ENCODE results near the gene PCDH10. TPM values are rescaled to one million over a fixed set of nuclear protein-coding genes. Genes with fewer than 3 reads are reported as not detected.

PCDH10 gene
- total RNA-seq, 1 experiment from 2014 or later = not detected

GRCh38 chr4:133154725-133155124 is 5.6 kb downstream of the PCDH10 start:
- Histone ChIP-seq H3K4me3 (no peak overlapping the region), H3K9me3 (replicated peaks) (no peaks in the 10 kb centered on the region), H3K27ac (no peak overlapping the region), H3K4me1 (replicated peaks) (no peaks in the 10 kb centered on the region), H3K36me3 (no peaks in the 10 kb centered on the region), H3K27me3 (replicated peaks) (peaks cover 3% of the 10 kb centered on the region)
- DNase-seq (ENCODE audit: low read depth in 1 of 2, low spot score in 2 of 2) = no peak

GRCh38 chr4:133156096-133156495 is 7.0 kb downstream of the PCDH10 start:
- Histone ChIP-seq H3K4me3 (no peak overlapping the region), H3K36me3 (no peaks in the 10 kb centered on the region), H3K9me3 (replicated peaks) (no peaks in the 10 kb centered on the region), H3K4me1 (replicated peaks) (no peaks in the 10 kb centered on the region), H3K27ac (no peak overlapping the region), H3K27me3 (replicated peaks) (no peaks in the 10 kb centered on the region; the same call in 1 of the 2 replicates)
- DNase-seq (ENCODE audit: low read depth in 1 of 2, low spot score in 2 of 2) = no peak

- DNase-seq (ENCODE audit: low read depth in 1 of 2, low spot score in 2 of 2) = no peak
- Histone ChIP-seq H3K27me3 (replicated peaks) (no peaks in the 10 kb centered on the region), H3K9me3 (replicated peaks) (no peaks in the 10 kb centered on the region), H3K27ac (no peak overlapping the region), H3K36me3 (no peaks in the 10 kb centered on the region), H3K4me1 (replicated peaks) (no peaks in the 10 kb centered on the region), H3K4me3 (no peak overlapping the region)
Observed at GRCh38 chr4:133156556-133156955, 7.5 kb downstream of the PCDH10 start.

GRCh38 chr4:133157460-133158160 is 8.5 kb downstream of the PCDH10 start:
- Histone ChIP-seq H3K27ac (no peak overlapping the region), H3K4me3 (no peak overlapping the region), H3K27me3 (replicated peaks) (no peaks in the 10 kb centered on the region), H3K9me3 (replicated peaks) (no peaks in the 10 kb centered on the region), H3K36me3 (no peaks in the 10 kb centered on the region), H3K4me1 (replicated peaks) (no peaks in the 10 kb centered on the region)
- no peak for DNase-seq (ENCODE audit: low read depth in 1 of 2, low spot score in 2 of 2)

GRCh38 chr4:133160853-133161252 is 11.8 kb downstream of the PCDH10 start:
- no peaks in the 10 kb centered on the region for H3K27me3 ChIP-seq (replicated peaks)
- DNase-seq (ENCODE audit: low read depth in 1 of 2, low spot score in 2 of 2) = no peak
- no peaks in the 10 kb centered on the region for H3K9me3 ChIP-seq (replicated peaks)
- H3K4me3 ChIP-seq = no peak overlapping the region
- H3K27ac ChIP-seq = no peak overlapping the region
- H3K36me3 ChIP-seq = no peaks in the 10 kb centered on the region
- no peaks in the 10 kb centered on the region for H3K4me1 ChIP-seq (replicated peaks)

GRCh38 chr4:133161570-133162295 is 12.6 kb downstream of the PCDH10 start:
- H3K36me3 ChIP-seq = no peaks in the 10 kb centered on the region
- no peak overlapping the region for H3K27ac ChIP-seq
- H3K9me3 ChIP-seq (replicated peaks) = no peaks in the 10 kb centered on the region
- no peak overlapping the region for H3K4me3 ChIP-seq
- DNase-seq (ENCODE audit: low read depth in 1 of 2, low spot score in 2 of 2) = no peak
- no peaks in the 10 kb centered on the region for H3K27me3 ChIP-seq (replicated peaks)
- H3K4me1 ChIP-seq (replicated peaks) = no peaks in the 10 kb centered on the region

- Histone ChIP-seq H3K9me3 (replicated peaks) (no peaks in the 10 kb centered on the region), H3K4me1 (replicated peaks) (no peaks in the 10 kb centered on the region), H3K27me3 (replicated peaks) (no peaks in the 10 kb centered on the region), H3K36me3 (no peaks in the 10 kb centered on the region), H3K4me3 (no peak overlapping the region), H3K27ac (no peak overlapping the region)
- no peak for DNase-seq (ENCODE audit: low read depth in 1 of 2, low spot score in 2 of 2)
Observed at GRCh38 chr4:133162941-133163340, 13.8 kb downstream of the PCDH10 start.

- Histone ChIP-seq H3K9me3 (replicated peaks) (no peaks in the 10 kb centered on the region), H3K27ac (no peak overlapping the region), H3K4me1 (replicated peaks) (no peaks in the 10 kb centered on the region), H3K4me3 (no peak overlapping the region), H3K27me3 (replicated peaks) (no peaks in the 10 kb centered on the region), H3K36me3 (no peaks in the 10 kb centered on the region)
- DNase-seq (ENCODE audit: low read depth in 1 of 2, low spot score in 2 of 2) = no peak
Observed at GRCh38 chr4:133178956-133179355, 29.9 kb downstream of the PCDH10 start.

GRCh38 chr4:133186210-133186609 is 37.1 kb downstream of the PCDH10 start:
- no peaks in the 10 kb centered on the region for H3K36me3 ChIP-seq
- no peaks in the 10 kb centered on the region for H3K27me3 ChIP-seq (replicated peaks)
- no peaks in the 10 kb centered on the region for H3K4me1 ChIP-seq (replicated peaks)
- no peak for DNase-seq (ENCODE audit: low read depth in 1 of 2, low spot score in 2 of 2)
- no peak overlapping the region for H3K4me3 ChIP-seq
- H3K27ac ChIP-seq = no peak overlapping the region
- H3K9me3 ChIP-seq (replicated peaks) = no peaks in the 10 kb centered on the region

- no peak overlapping the region for H3K27ac ChIP-seq
- no peak for DNase-seq (ENCODE audit: low read depth in 1 of 2, low spot score in 2 of 2)
Observed at GRCh38 chr4:133186845-133187244, 37.8 kb downstream of the PCDH10 start.

GRCh38 chr4:133188433-133189146 is 39.5 kb downstream of the PCDH10 start:
- H3K27me3 ChIP-seq (replicated peaks) = no peaks in the 10 kb centered on the region
- no peaks in the 10 kb centered on the region for H3K36me3 ChIP-seq
- DNase-seq (ENCODE audit: low read depth in 1 of 2, low spot score in 2 of 2) = no peak
- H3K4me3 ChIP-seq = no peak overlapping the region
- no peaks in the 10 kb centered on the region for H3K4me1 ChIP-seq (replicated peaks)
- H3K9me3 ChIP-seq (replicated peaks) = no peaks in the 10 kb centered on the region
- no peak overlapping the region for H3K27ac ChIP-seq

More at GRCh38 chr4:133186845-133187244, 37.8 kb downstream of the PCDH10 start:
- Histone ChIP-seq H3K36me3 (no peaks in the 10 kb centered on the region), H3K4me1 (replicated peaks) (no peaks in the 10 kb centered on the region), H3K27me3 (replicated peaks) (no peaks in the 10 kb centered on the region), H3K9me3 (replicated peaks) (no peaks in the 10 kb centered on the region), H3K4me3 (no peak overlapping the region)

GRCh38 chr4:133189147-133189517 is 40.0 kb downstream of the PCDH10 start:
- no peak overlapping the region for H3K4me3 ChIP-seq
- no peaks in the 10 kb centered on the region for H3K36me3 ChIP-seq
- no peaks in the 10 kb centered on the region for H3K4me1 ChIP-seq (replicated peaks)
- H3K27me3 ChIP-seq (replicated peaks) = no peaks in the 10 kb centered on the region
- H3K9me3 ChIP-seq (replicated peaks) = no peaks in the 10 kb centered on the region
- no peak for DNase-seq (ENCODE audit: low read depth in 1 of 2, low spot score in 2 of 2)
- H3K27ac ChIP-seq = no peak overlapping the region

GRCh38 chr4:133190098-133190497 is 41.0 kb downstream of the PCDH10 start:
- Histone ChIP-seq H3K4me3 (no peak overlapping the region), H3K4me1 (replicated peaks) (no peaks in the 10 kb centered on the region), H3K27ac (no peak overlapping the region), H3K9me3 (replicated peaks) (no peaks in the 10 kb centered on the region), H3K36me3 (no peaks in the 10 kb centered on the region), H3K27me3 (replicated peaks) (no peaks in the 10 kb centered on the region)
- DNase-seq (ENCODE audit: low read depth in 1 of 2, low spot score in 2 of 2) = no peak

GRCh38 chr4:133208694-133209285 is 59.7 kb downstream of the PCDH10 start:
- Histone ChIP-seq H3K27me3 (replicated peaks) (no peaks in the 10 kb centered on the region), H3K36me3 (no peaks in the 10 kb centered on the region), H3K4me3 (no peak overlapping the region), H3K9me3 (replicated peaks) (no peaks in the 10 kb centered on the region), H3K27ac (no peak overlapping the region), H3K4me1 (replicated peaks) (no peaks in the 10 kb centered on the region)
- no peak for DNase-seq (ENCODE audit: low read depth in 1 of 2, low spot score in 2 of 2)

All from SJSA1 (cell line).